Endothelial cell of umbilical vein (primary cell): ENCODE results near the gene OLFML2A. TPM values are rescaled to one million over a fixed set of nuclear protein-coding genes. Genes with fewer than 3 reads are reported as not detected.

ENCODE experiments used
- BruUV-seq: library from RNA; stranded (reverse); fragments of 400-500 nt; replicated peaks from 2 replicates; lab custom pipeline; 2021; lab: Mats Ljungman, UMichigan
- CTCF ChIA-PET: fragments of 300-600, 350-600 bp; sonication (Branson Sonifier 250); formaldehyde crosslinking; loops from one replicate; lab custom pipeline; 2021; ENCODE audit warnings: antibody characterized with exemption, inconsistent platforms; lab: Charles Lee
- POLR2A ChIA-PET: fragments of 300-600, 350-600 bp; sonication (Branson Sonifier 250); formaldehyde crosslinking; loops from one replicate; lab custom pipeline; 2021; ENCODE audit warnings: antibody characterized with exemption, inconsistent platforms; lab: Charles Lee
- DNase-seq: peaks from one replicate; pipeline ENCODE4 v3.0.0-alpha.2; 2011; ENCODE audit warnings: low read depth, low spot score
- FAIRE-seq: peaks from 2 replicates; lab custom pipeline; 2011; peaks lifted over from hg19 to GRCh38; lab: Jason Lieb, UNC
- H2AFZ ChIP-seq: 2 replicates; pipeline ENCODE4 v1.6.0; 2012; ENCODE audit warnings: low read depth, low read length, control low read depth, inconsistent platforms
- H3K27ac ChIP-seq: 2 replicates; pipeline ENCODE4 v1.5.1; 2011; ENCODE audit warnings: low read depth, mild to moderate bottlenecking, control low read depth, low read length, moderate library complexity; ENCODE audit not compliant: insufficient read depth
- H3K27me3 ChIP-seq, 2 experiments: 2 replicates each; pipeline versions ENCODE4 v1.6.0 to v1.6.1; 2011; ENCODE audit warnings: low read length in 2 of 2, mixed read lengths in 1 of 2; ENCODE audit not compliant: control insufficient read depth in 2 of 2, insufficient read depth in 2 of 2
- H3K36me3 ChIP-seq, 2 experiments: 2 replicates in 1 of 2; 3 replicates in 1 of 2; pipeline ENCODE4 v1.5.1; 2011; ENCODE audit warnings: low read length in 2 of 2, mild to moderate bottlenecking in 1 of 2, moderate library complexity in 1 of 2; ENCODE audit not compliant: control insufficient read depth in 2 of 2, insufficient read depth in 2 of 2; ENCODE audit errors: extremely low read depth in 1 of 2
- H3K4me1 ChIP-seq: 3 replicates; pipeline ENCODE4 v1.5.1; 2011; ENCODE audit warnings: mild to moderate bottlenecking, low read length; ENCODE audit not compliant: control insufficient read depth, insufficient read depth; ENCODE audit errors: extremely low read depth
- H3K4me2 ChIP-seq: 2 replicates; pipeline ENCODE4 v1.6.1; 2011; ENCODE audit warnings: low read length, control low read depth, mixed read lengths; ENCODE audit not compliant: insufficient read depth
- H3K4me3 ChIP-seq, 3 experiments: fragments of 200-600 bp in 1 of 3; sonication (generic), shearing (Covaris generic) in 1 of 3; replicated peaks in 1 of 3; 2 replicates each; pipeline ENCODE4 v1.5.1; 2011 to 2016; ENCODE audit warnings: control low read depth in 3 of 3, low read length in 3 of 3, mild to moderate bottlenecking in 2 of 3, inconsistent platforms in 1 of 3, low read depth in 1 of 3, moderate library complexity in 1 of 3; ENCODE audit not compliant: insufficient read depth in 1 of 3
- H3K79me2 ChIP-seq: 2 replicates; pipeline ENCODE4 v1.6.0; 2012; ENCODE audit warnings: low read length, inconsistent platforms; ENCODE audit not compliant: control insufficient read depth, insufficient read depth
- H3K9ac ChIP-seq: replicated peaks from 2 replicates; pipeline ENCODE3; 2011; ENCODE audit warnings: low read length, control low read depth; ENCODE audit not compliant: insufficient read depth; ENCODE audit errors: extremely low read depth
- H3K9me1 ChIP-seq: replicated peaks from 3 replicates; pipeline ENCODE4 v1.6.0; 2011; ENCODE audit warnings: mild to moderate bottlenecking, low read length; ENCODE audit not compliant: control insufficient read depth, insufficient read depth; ENCODE audit errors: extremely low read depth
- H3K9me3 ChIP-seq: replicated peaks from 2 replicates; pipeline ENCODE4 v1.5.1; 2012; ENCODE audit warnings: low read length, inconsistent platforms; ENCODE audit not compliant: control insufficient read depth, insufficient read depth
- H4K20me1 ChIP-seq: replicated peaks from 2 replicates; pipeline ENCODE3; 2011; ENCODE audit warnings: mild to moderate bottlenecking, low read length; ENCODE audit not compliant: control insufficient read depth, insufficient read depth; ENCODE audit errors: extremely low read depth
- EZH2 ChIP-seq: IDR thresholded peaks from 2 replicates; pipeline ENCODE4 v1.6.1; 2012; ENCODE audit warnings: borderline replicate concordance, low read depth, mild to moderate bottlenecking, moderate library complexity, low read length, inconsistent platforms; ENCODE audit not compliant: severe bottlenecking
- FOS ChIP-seq: IDR thresholded peaks from 2 replicates; pipeline ENCODE4 v1.6.1; 2011; ENCODE audit warnings: mild to moderate bottlenecking, low read length, moderate library complexity, borderline replicate concordance; ENCODE audit not compliant: insufficient read depth
- GATA2 ChIP-seq: IDR thresholded peaks from 2 replicates; pipeline ENCODE4 v1.7.0; 2011; ENCODE audit warnings: low read depth, mild to moderate bottlenecking, moderate library complexity, mixed read lengths, low read length; ENCODE audit not compliant: insufficient read length, insufficient read depth
- JUN ChIP-seq: IDR thresholded peaks from 2 replicates; pipeline ENCODE4 v1.6.1; 2011; ENCODE audit warnings: borderline replicate concordance, low read depth; ENCODE audit not compliant: insufficient read length, insufficient read depth
- MYC ChIP-seq: IDR thresholded peaks from one replicate; pipeline ENCODE4 v1.6.1; 2011; ENCODE audit warnings: mild to moderate bottlenecking, low read depth, low read length
- POLR2A ChIP-seq: IDR thresholded peaks from 2 replicates; pipeline ENCODE4 v1.6.1; 2012; ENCODE audit warnings: low read depth, mild to moderate bottlenecking, control low read depth, low read length
- POLR2AphosphoS5 ChIP-seq: IDR thresholded peaks from 2 replicates; pipeline ENCODE4 v1.6.1; 2012; ENCODE audit warnings: low read depth, mild to moderate bottlenecking, control low read depth, low read length, moderate library complexity; ENCODE audit not compliant: insufficient read depth
- dilution Hi-C: fragments of 300-500 bp; cut with MboI; formaldehyde crosslinking; loops from one replicate; pipeline ENCODE4 v1.15.0; 2019; ENCODE audit warnings: low sequenced_read_pairs; ENCODE audit not compliant: extremely low pct_ligation_motif_present
- intact Hi-C: fragments of 100-400 bp; cut with micrococcal nuclease; formaldehyde crosslinking; loops from one replicate; pipeline ENCODE4 v1.10.0; 2022
- polyA plus RNA-seq, 4 experiments: library from polyadenylated mRNA; depleted of rRNA in 3 of 4; stranded (reverse) in 3 of 4; unstranded in 1 of 4; fragments of >200 nt; gene quantifications; 2 replicates each; pipeline versions ENCODE4 v1.2.1 to v1.2.3, GENCODE V29; 2011 to 2012; ENCODE audit warnings: missing spikeins in 1 of 4
- total RNA-seq: library from RNA; stranded (reverse); gene quantifications from 2 replicates; pipeline ENCODE4 v1.2.3, GENCODE V29; 2021
- TF ChIP-seq, protein P1 (sequence below): IDR thresholded peaks from 2 replicates; pipeline ENCODE4 v1.6.1; 2011; ENCODE audit not compliant: insufficient read depth, insufficient read length
- TF ChIP-seq, protein P2 (sequence below), 2 donors: IDR thresholded peaks; 1 replicate in 1 of 2; 2 replicates in 1 of 2; pipeline ENCODE4 v1.5.1; 2011; ENCODE audit warnings: low read length in 2 of 2, mild to moderate bottlenecking in 2 of 2, moderate library complexity in 2 of 2, control low read depth in 1 of 2, inconsistent platforms in 1 of 2, low read depth in 1 of 2; ENCODE audit not compliant: insufficient read depth in 1 of 2; ENCODE audit errors: extremely low read depth in 1 of 2

Gene OLFML2A
- total and polyA plus RNA-seq, 2 donors (not counting 3 experiments of a cell fraction or from before 2014, with no cell fraction given): 0.92 to 1.1 TPM

DNA sequence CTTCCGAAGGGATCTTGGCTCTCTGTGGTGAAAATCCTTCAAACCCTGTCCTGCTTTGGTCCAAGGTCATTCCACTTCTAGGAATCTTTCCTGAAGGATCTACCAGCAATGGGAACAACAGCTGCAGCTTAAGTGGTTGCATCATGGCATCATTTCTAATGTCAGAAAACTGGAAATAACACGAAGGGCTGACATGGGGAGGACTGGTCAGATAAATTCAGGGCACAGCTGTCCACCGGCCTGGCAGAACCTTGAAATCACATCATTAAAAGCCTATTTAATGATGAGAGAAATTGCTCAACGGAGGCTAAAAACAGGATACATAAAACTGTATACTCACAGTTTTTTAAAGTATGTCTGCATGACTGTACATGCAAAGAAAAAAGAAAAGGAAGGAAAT lies 28.3 kb downstream of the OLFML2A start:
- Histone ChIP-seq H3K36me3 (no peaks in the 10 kb centered on the region), H3K9me1 (no peaks in the 10 kb centered on the region), H3K4me2 (no peak overlapping the region), H3K9me3 (no peaks in the 10 kb centered on the region), H3K9ac (no peak overlapping the region), H3K27ac (no peak overlapping the region), H3K4me1 (peaks cover 6% of the 10 kb centered on the region), H3K4me3 (no peak overlapping the region), H2AFZ (no peak overlapping the region), H3K27me3 (peaks cover 8 to 9% of the 10 kb centered on the region in 2 experiments), H4K20me1 (no peaks in the 10 kb centered on the region), H3K79me2 (no peaks in the 10 kb centered on the region)
- intact Hi-C loops: no loop called here
- ChIA-PET POLR2A (no interaction called here), CTCF (interaction anchor here (1.9 kb wide), 1 partner anchor 9 kb away, joined by 5 read pairs; no protein-coding TSS in a partner anchor)
- dilution Hi-C loops: no loop called here
- FAIRE-seq (no peak), DNase-seq (no peak)
- no peak for TF ChIP-seq MYC
- TF ChIP-seq, protein P1, sequence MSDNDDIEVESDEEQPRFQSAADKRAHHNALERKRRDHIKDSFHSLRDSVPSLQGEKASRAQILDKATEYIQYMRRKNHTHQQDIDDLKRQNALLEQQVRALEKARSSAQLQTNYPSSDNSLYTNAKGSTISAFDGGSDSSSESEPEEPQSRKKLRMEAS: no peak
- TF ChIP-seq GATA2: no peak
- no peak for TF ChIP-seq FOS
- BruUV-seq: no TSS peak

DNA sequence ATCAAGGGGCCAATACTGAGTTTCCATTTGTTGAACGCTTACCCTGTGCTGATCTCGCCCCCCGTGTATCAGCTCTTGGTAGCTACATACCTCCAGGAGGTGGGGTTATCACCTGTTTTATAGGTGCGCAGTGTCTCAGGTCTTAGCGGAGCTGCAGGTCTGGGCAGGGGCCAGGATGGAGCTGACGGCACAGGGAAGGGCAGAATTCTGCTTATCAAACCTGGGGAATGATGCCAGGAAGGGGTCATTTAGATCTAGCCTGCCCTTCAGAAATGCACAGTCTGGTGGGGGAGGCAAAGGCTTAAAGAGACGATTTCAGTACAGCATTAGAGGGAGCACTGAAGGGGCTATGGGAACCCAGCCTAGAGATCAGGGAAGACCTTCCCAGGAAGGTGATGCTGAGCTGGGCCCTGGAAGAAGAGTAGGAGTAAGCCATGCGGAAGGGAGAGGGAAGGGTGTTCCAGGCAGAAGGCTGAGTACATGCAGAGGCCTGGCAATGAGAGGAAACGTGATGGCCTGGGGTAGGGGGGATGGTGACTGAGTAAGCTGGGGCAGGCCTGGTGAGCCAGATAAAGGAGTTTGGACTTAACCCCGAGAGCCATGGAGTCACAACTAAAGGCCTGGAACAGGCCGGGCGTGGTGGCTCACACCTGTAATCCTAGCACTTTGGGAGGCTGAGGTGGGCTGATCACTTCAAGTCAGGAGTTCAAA lies 31.5 kb downstream of the OLFML2A start:
- Histone ChIP-seq H3K4me2 (no peak overlapping the region), H3K9ac (no peak overlapping the region), H3K4me3 (no peak overlapping the region), H3K9me3 (no peaks in the 10 kb centered on the region), H3K27ac (no peak overlapping the region), H2AFZ (no peak overlapping the region), H3K9me1 (no peaks in the 10 kb centered on the region), H3K36me3 (no peaks in the 10 kb centered on the region), H3K79me2 (no peaks in the 10 kb centered on the region), H4K20me1 (no peaks in the 10 kb centered on the region), H3K4me1 (no peaks in the 10 kb centered on the region), H3K27me3 (no peaks in the 10 kb centered on the region)
- intact Hi-C loops: no loop called here
- dilution Hi-C loops: no loop called here
- FAIRE-seq (no peak), DNase-seq (no peak)
- ChIA-PET CTCF (interaction anchor here (0.7 to 1.9 kb wide), 2 partner anchors 12 to 45 kb away, joined by 4 to 6 read pairs; partner anchors contain the start of gene WDR38), POLR2A (no interaction called here)
- TF ChIP-seq, protein P1: no peak
- TF ChIP-seq, protein P2, sequence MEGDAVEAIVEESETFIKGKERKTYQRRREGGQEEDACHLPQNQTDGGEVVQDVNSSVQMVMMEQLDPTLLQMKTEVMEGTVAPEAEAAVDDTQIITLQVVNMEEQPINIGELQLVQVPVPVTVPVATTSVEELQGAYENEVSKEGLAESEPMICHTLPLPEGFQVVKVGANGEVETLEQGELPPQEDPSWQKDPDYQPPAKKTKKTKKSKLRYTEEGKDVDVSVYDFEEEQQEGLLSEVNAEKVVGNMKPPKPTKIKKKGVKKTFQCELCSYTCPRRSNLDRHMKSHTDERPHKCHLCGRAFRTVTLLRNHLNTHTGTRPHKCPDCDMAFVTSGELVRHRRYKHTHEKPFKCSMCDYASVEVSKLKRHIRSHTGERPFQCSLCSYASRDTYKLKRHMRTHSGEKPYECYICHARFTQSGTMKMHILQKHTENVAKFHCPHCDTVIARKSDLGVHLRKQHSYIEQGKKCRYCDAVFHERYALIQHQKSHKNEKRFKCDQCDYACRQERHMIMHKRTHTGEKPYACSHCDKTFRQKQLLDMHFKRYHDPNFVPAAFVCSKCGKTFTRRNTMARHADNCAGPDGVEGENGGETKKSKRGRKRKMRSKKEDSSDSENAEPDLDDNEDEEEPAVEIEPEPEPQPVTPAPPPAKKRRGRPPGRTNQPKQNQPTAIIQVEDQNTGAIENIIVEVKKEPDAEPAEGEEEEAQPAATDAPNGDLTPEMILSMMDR (IDR thresholded peaks at IDR 0.05; ENCODE audit: extremely low read depth in 1 of 2, insufficient read depth in 1 of 2, low read depth in 1 of 2, low read length in 2 of 2): no peak
- no peak for TF ChIP-seq MYC
- TF ChIP-seq GATA2: no peak
- TF ChIP-seq EZH2: no peak
- no peak for TF ChIP-seq POLR2A
- no peak for TF ChIP-seq POLR2AphosphoS5
- TF ChIP-seq FOS: no peak
- no peak for TF ChIP-seq JUN
- no TSS peak for BruUV-seq
